ENCODE data around the gene PDE6C. TPM values are rescaled to one million over a fixed set of nuclear protein-coding genes. Genes with fewer than 3 reads are reported as not detected.

PDE6C gene
- total and polyA plus RNA-seq, 3 experiments from 2014 or later = not detected

DNA sequence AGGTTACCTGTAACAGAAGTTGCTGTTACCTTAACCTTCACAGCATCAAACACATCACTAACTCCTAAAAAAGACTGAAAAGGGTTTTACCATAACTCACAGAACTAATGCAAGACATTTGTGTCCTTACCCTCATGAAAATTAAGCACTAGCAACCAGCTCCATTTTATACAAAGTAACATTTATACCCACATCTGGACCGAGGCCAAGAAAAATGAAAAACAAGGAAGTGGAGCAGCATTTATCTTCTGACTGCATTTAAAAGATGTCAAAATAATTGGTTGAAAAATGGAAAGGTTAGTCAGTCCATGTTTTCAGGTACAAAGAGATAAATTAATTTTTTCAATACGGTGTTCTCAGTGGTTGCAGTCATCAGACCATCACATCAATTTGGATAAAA lies 8.2 kb upstream of the PDE6C start:
- Mint-ChIP-seq H3K9me3 (peaks cover 0 to 9% (median 5%) of the 10 kb centered on the region in 5 donors), H3K4me1 (peaks cover 0 to 8% (median 0%) of the 10 kb centered on the region in 3 donors), H3K27me3 (peaks cover 31 to 61% of the 10 kb centered on the region in 2 donors), H3K27ac (no peak overlapping the region), H3K4me3 (no peak overlapping the region), H3K36me3 (peaks cover 0 to 1% (median 0%) of the 10 kb centered on the region in 3 donors)
- Histone ChIP-seq H3K27me3 (ENCODE audit: insufficient read depth, low read length, poor library complexity, severe bottlenecking) (peaks cover 7% of the 10 kb centered on the region), H3K9me3 (ENCODE audit: low read length) (no peaks in the 10 kb centered on the region), H3K4me1 (ENCODE audit: insufficient read depth, low read length) (no peaks in the 10 kb centered on the region), H3K27ac (ENCODE audit: low read depth, low read length) (no peak overlapping the region), H3K36me3 (ENCODE audit: insufficient read depth, low read length) (no peaks in the 10 kb centered on the region), H3K4me3 (ENCODE audit: low read length) (no peak overlapping the region)
- DNase-seq = no peak
- POLR2A ChIA-PET = no interaction called here
- CTCF ChIA-PET = no interaction called here

DNA sequence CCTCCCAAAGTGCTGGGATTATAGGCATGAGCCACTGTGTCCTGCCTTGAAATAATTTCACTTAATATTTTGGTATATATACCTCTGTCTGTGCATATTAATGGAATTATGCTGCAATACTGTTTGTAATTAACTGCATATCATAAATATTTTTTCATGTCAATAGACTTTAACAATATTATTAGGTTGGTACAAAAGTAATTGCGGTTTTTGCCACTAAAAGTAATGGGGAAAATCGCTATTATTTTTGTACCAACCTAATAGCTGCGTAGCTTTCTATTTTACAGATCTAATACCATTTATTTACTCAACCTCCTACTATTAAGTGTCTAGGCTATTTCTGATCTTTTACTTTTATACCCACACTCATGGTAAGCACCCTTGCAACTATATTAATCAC lies 3.9 kb upstream of the PDE6C start:
- no peak overlapping the region for H3K4me3 ChIP-seq (ENCODE audit: low read length)
- CTCF ChIA-PET = no interaction called here
- Mint-ChIP-seq H3K27me3 (peaks cover 15 to 39% of the 10 kb centered on the region in 2 donors), H3K9me3 (peaks cover 0 to 9% (median 5%) of the 10 kb centered on the region in 5 donors), H3K36me3 (no peaks in the 10 kb centered on the region), H3K4me1 (no peaks in the 10 kb centered on the region), H3K27ac (no peak overlapping the region), H3K4me3 (no peak overlapping the region)
- H3K27ac ChIP-seq (ENCODE audit: low read depth, low read length) = no peak overlapping the region
- no peaks in the 10 kb centered on the region for H3K27me3 ChIP-seq (ENCODE audit: insufficient read depth, low read length, poor library complexity, severe bottlenecking)
- H3K9me3 ChIP-seq (ENCODE audit: low read length) = no peaks in the 10 kb centered on the region
- no peaks in the 10 kb centered on the region for H3K4me1 ChIP-seq (ENCODE audit: insufficient read depth, low read length)
- POLR2A ChIA-PET = no interaction called here
- no peaks in the 10 kb centered on the region for H3K36me3 ChIP-seq (ENCODE audit: insufficient read depth, low read length)
- no peak for DNase-seq

- CTCF ChIA-PET = no interaction called here
- Mint-ChIP-seq H3K4me3 (no peak overlapping the region), H3K36me3 (no peaks in the 10 kb centered on the region), H3K27me3 (peaks cover 9 to 11% of the 10 kb centered on the region in 2 donors), H3K9me3 (peaks cover 0 to 2% (median 1%) of the 10 kb centered on the region in 5 donors), H3K4me1 (no peaks in the 10 kb centered on the region), H3K27ac (no peak overlapping the region)
- no peak overlapping the region for H3K27ac ChIP-seq (ENCODE audit: low read depth, low read length)
- no peaks in the 10 kb centered on the region for H3K4me1 ChIP-seq (ENCODE audit: insufficient read depth, low read length)
- DNase-seq = no peak
- POLR2A ChIA-PET = no interaction called here
- H3K36me3 ChIP-seq (ENCODE audit: insufficient read depth, low read length) = no peaks in the 10 kb centered on the region
- no peak overlapping the region for H3K4me3 ChIP-seq (ENCODE audit: low read length)
- no peaks in the 10 kb centered on the region for H3K9me3 ChIP-seq (ENCODE audit: low read length)
- H3K27me3 ChIP-seq (ENCODE audit: insufficient read depth, low read length, poor library complexity, severe bottlenecking) = no peaks in the 10 kb centered on the region
Measured at GRCh38 chr10:93613126-93613525, 789 bp downstream of the PDE6C start.

- no peaks in the 10 kb centered on the region for H3K4me1 ChIP-seq (ENCODE audit: insufficient read depth, low read length)
- H3K27ac ChIP-seq (ENCODE audit: low read depth, low read length) = no peak overlapping the region
- H3K4me3 Mint-ChIP-seq = no peak overlapping the region
- no peak overlapping the region for H3K27ac Mint-ChIP-seq
- H3K27me3 ChIP-seq (ENCODE audit: insufficient read depth, low read length, poor library complexity, severe bottlenecking) = no peaks in the 10 kb centered on the region
- ChIA-PET CTCF (no interaction called here), POLR2A (no interaction called here)
- H3K36me3 Mint-ChIP-seq = no peaks in the 10 kb centered on the region
- H3K36me3 ChIP-seq (ENCODE audit: insufficient read depth, low read length) = no peaks in the 10 kb centered on the region
- peaks cover 4 to 12% of the 10 kb centered on the region in 2 donors for H3K27me3 Mint-ChIP-seq
- no peak overlapping the region for H3K4me3 ChIP-seq (ENCODE audit: low read length)
- DNase-seq = no peak
- H3K9me3 ChIP-seq (ENCODE audit: low read length) = no peaks in the 10 kb centered on the region
- no peaks in the 10 kb centered on the region for H3K4me1 Mint-ChIP-seq
- H3K9me3 Mint-ChIP-seq = peaks cover 0 to 2% (median 0%) of the 10 kb centered on the region in 5 donors
Measured at GRCh38 chr10:93614101-93614825, 1.9 kb downstream of the PDE6C start.

DNA sequence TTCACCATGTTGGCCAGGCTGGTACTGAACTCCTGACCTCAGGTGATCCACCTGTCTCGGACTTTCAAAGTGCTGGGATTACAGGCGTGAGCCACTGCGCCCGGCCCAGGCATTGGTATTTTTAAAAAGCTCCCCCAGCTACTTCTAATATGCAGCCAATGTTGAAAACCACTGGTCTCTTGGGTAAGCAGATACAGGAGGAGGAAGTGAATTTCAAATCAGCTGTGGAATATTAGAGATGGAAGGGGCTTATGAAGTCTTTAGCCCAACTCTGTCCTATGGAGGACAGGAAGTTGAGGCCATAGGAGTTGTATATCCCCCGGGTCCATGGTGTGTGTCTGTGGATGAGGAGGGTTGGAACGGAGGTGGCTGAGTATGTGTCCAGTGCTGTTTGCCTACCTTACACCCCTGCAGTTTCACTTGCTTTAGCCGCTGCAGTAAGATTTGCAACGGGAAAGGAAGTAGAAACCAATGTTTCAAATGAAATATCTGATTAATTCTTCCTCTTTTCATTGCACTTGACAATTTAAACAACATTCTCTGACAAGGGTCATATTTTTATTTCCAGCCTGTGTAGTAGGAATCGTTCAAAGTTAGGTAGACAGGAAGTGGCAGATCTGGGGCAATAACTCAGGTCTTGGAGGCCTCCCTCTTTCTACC lies 3.4 kb downstream of the PDE6C start:
- no peaks in the 10 kb centered on the region for H3K36me3 ChIP-seq (ENCODE audit: insufficient read depth, low read length)
- CTCF ChIA-PET = no interaction called here
- Mint-ChIP-seq H3K27me3 (peaks cover 0 to 12% of the 10 kb centered on the region in 2 donors), H3K36me3 (no peaks in the 10 kb centered on the region), H3K4me3 (no peak overlapping the region), H3K4me1 (no peaks in the 10 kb centered on the region), H3K9me3 (no peaks in the 10 kb centered on the region), H3K27ac (no peak overlapping the region)
- DNase-seq = no peak
- no peaks in the 10 kb centered on the region for H3K9me3 ChIP-seq (ENCODE audit: low read length)
- POLR2A ChIA-PET = no interaction called here
- no peaks in the 10 kb centered on the region for H3K4me1 ChIP-seq (ENCODE audit: insufficient read depth, low read length)
- H3K27me3 ChIP-seq (ENCODE audit: insufficient read depth, low read length, poor library complexity, severe bottlenecking) = no peaks in the 10 kb centered on the region
- no peak overlapping the region for H3K27ac ChIP-seq (ENCODE audit: low read depth, low read length)
- H3K4me3 ChIP-seq (ENCODE audit: low read length) = no peak overlapping the region

- Histone ChIP-seq H3K36me3 (ENCODE audit: insufficient read depth, low read length) (no peaks in the 10 kb centered on the region), H3K9me3 (ENCODE audit: low read length) (no peaks in the 10 kb centered on the region), H3K27me3 (ENCODE audit: insufficient read depth, low read length, poor library complexity, severe bottlenecking) (no peaks in the 10 kb centered on the region), H3K27ac (ENCODE audit: low read depth, low read length) (no peak overlapping the region), H3K4me1 (ENCODE audit: insufficient read depth, low read length) (no peaks in the 10 kb centered on the region), H3K4me3 (ENCODE audit: low read length) (no peak overlapping the region)
- no peak for DNase-seq
- H3K27ac Mint-ChIP-seq = no peak overlapping the region
- POLR2A ChIA-PET = no interaction called here
- peaks cover 4 to 5% of the 10 kb centered on the region in 2 donors for H3K27me3 Mint-ChIP-seq
- no peaks in the 10 kb centered on the region for H3K36me3 Mint-ChIP-seq
- CTCF ChIA-PET = no interaction called here
- no peaks in the 10 kb centered on the region for H3K4me1 Mint-ChIP-seq
- H3K4me3 Mint-ChIP-seq = no peak overlapping the region
- no peaks in the 10 kb centered on the region for H3K9me3 Mint-ChIP-seq
Measured at GRCh38 chr10:93620925-93621324, 8.6 kb downstream of the PDE6C start.

DNA sequence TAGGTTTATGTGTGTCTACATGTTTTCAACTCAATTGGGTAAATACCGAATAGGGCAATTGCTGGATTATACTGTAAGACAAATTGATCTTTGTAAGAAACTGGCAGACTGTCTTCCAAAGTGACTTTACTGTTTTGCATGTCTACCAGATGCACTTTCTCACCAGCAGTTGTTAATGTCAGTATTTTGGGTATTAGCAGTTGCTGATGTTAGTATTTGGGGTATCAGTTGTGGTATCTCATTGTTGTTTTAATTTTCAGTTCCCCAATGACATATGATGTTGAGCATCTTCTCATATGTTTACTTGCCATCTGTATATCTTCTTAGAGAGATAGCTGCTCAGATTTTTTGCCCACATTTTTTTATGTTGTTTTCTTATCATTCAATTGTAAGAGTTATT lies 10.6 kb downstream of the PDE6C start:
- Mint-ChIP-seq H3K27me3 (peaks cover 7 to 11% of the 10 kb centered on the region in 2 donors), H3K27ac (no peak overlapping the region), H3K4me3 (no peak overlapping the region), H3K4me1 (no peaks in the 10 kb centered on the region), H3K36me3 (no peaks in the 10 kb centered on the region), H3K9me3 (no peaks in the 10 kb centered on the region)
- Histone ChIP-seq H3K27ac (ENCODE audit: low read depth, low read length) (no peak overlapping the region), H3K4me3 (ENCODE audit: low read length) (no peak overlapping the region), H3K4me1 (ENCODE audit: insufficient read depth, low read length) (no peaks in the 10 kb centered on the region), H3K9me3 (ENCODE audit: low read length) (no peaks in the 10 kb centered on the region), H3K27me3 (ENCODE audit: insufficient read depth, low read length, poor library complexity, severe bottlenecking) (no peaks in the 10 kb centered on the region), H3K36me3 (ENCODE audit: insufficient read depth, low read length) (no peaks in the 10 kb centered on the region)
- ChIA-PET CTCF (no interaction called here), POLR2A (no interaction called here)
- DNase-seq = no peak

DNA sequence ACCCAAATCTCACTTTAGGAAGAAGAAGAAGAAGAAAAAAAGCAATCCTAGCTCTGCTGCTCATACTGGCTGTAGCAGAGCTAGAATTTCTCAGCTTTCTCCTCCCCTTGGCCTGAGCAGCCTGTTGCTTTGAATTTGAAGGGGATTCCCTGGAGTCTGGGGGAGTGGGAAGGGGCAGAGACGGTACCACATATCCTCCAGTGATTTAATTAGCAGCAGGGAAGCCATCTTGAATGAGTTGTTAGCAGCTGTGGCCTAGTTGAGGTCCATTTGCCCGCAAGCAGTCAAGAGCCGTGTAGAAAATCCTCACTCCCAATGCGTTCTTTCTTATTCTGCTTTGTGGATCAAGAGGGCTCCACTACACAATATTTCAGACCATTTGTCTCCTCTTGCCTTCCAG lies 16.5 kb downstream of the PDE6C start:
- CTCF ChIA-PET = no interaction called here
- Mint-ChIP-seq H3K4me1 (no peaks in the 10 kb centered on the region), H3K4me3 (no peak overlapping the region), H3K27ac (no peak overlapping the region), H3K36me3 (peaks cover 0 to 2% (median 0%) of the 10 kb centered on the region in 3 donors), H3K27me3 (peaks cover 6 to 30% of the 10 kb centered on the region in 2 donors), H3K9me3 (no peaks in the 10 kb centered on the region)
- Histone ChIP-seq H3K9me3 (ENCODE audit: low read length) (no peaks in the 10 kb centered on the region), H3K36me3 (ENCODE audit: insufficient read depth, low read length) (no peaks in the 10 kb centered on the region), H3K27me3 (ENCODE audit: insufficient read depth, low read length, poor library complexity, severe bottlenecking) (no peaks in the 10 kb centered on the region), H3K4me1 (ENCODE audit: insufficient read depth, low read length) (no peaks in the 10 kb centered on the region), H3K27ac (ENCODE audit: low read depth, low read length) (no peak overlapping the region), H3K4me3 (ENCODE audit: low read length) (no peak overlapping the region)
- POLR2A ChIA-PET = no interaction called here
- no peak for DNase-seq
